ENCODE measurements around the gene YIPF5.

- TF ChIP-seq POLR2A (IDR thresholded peaks at IDR 0.05; ENCODE audit: low read depth) (no peak), CTCF (IDR thresholded peaks at IDR 0.05) (no peak), EP300 (IDR thresholded peaks at IDR 0.05) (no peak), POLR2AphosphoS5 (IDR thresholded peaks at IDR 0.05) (no peak)
These were observed 569 bp downstream of the YIPF5 start for GRCh38 chr5:144169904-144170275.

All from esophagus muscularis mucosa (tissue), 4 donors.